Astrocyte (in vitro differentiated cells and primary cell): Measurements from ENCODE around the gene BLVRA. TPM values are rescaled to one million over a fixed set of nuclear protein-coding genes. Genes with fewer than 3 reads are reported as not detected.

Source experiments
- DNase-seq: peaks from one replicate; pipeline ENCODE4 v3.0.0-alpha.2; 2010; ENCODE audit warnings: low read depth
- FAIRE-seq: peaks from 2 replicates; lab custom pipeline; 2011; peaks lifted over from hg19 to GRCh38; lab: Jason Lieb, UNC
- H2AFZ ChIP-seq: 2 replicates; pipeline ENCODE4 v1.6.0; 2012; ENCODE audit warnings: low read depth, low read length, inconsistent platforms
- H3K27ac ChIP-seq: 2 replicates; pipeline ENCODE4 v1.5.1; 2011; ENCODE audit warnings: low read depth, low read length, inconsistent platforms
- H3K27me3 ChIP-seq: 2 replicates; pipeline ENCODE4 v1.6.0; 2011; ENCODE audit warnings: low read length, inconsistent platforms; ENCODE audit not compliant: insufficient read depth
- H3K36me3 ChIP-seq: 2 replicates; pipeline ENCODE4 v1.5.1; 2011; ENCODE audit warnings: low read length, inconsistent platforms; ENCODE audit not compliant: insufficient read depth
- H3K4me1 ChIP-seq: 2 replicates; pipeline ENCODE4 v1.5.1; 2011; ENCODE audit warnings: low read length, inconsistent platforms; ENCODE audit not compliant: insufficient read depth
- H3K4me2 ChIP-seq: 2 replicates; pipeline ENCODE4 v1.6.0; 2012; ENCODE audit warnings: low read length, inconsistent platforms
- H3K4me3 ChIP-seq: 2 replicates; pipeline ENCODE4 v1.5.1; 2011; ENCODE audit warnings: low read depth, mild to moderate bottlenecking, low read length, inconsistent platforms; ENCODE audit not compliant: insufficient read depth
- H3K79me2 ChIP-seq: 2 replicates; pipeline ENCODE4 v1.6.0; 2012; ENCODE audit warnings: mild to moderate bottlenecking, low read length, inconsistent platforms; ENCODE audit not compliant: insufficient read depth
- H3K9ac ChIP-seq: 2 replicates; pipeline ENCODE4 v1.6.0; 2012; ENCODE audit warnings: mild to moderate bottlenecking, low read length, inconsistent platforms
- H3K9me3 ChIP-seq: 2 replicates; pipeline ENCODE4 v1.5.1; 2012; ENCODE audit warnings: low read depth, mild to moderate bottlenecking, low read length, inconsistent platforms; ENCODE audit not compliant: insufficient read depth
- H4K20me1 ChIP-seq: 2 replicates; pipeline ENCODE4 v1.6.0; 2012; ENCODE audit warnings: low read length, inconsistent platforms; ENCODE audit not compliant: insufficient read depth
- H3K27ac Mint-ChIP-seq: one replicate; pipeline ENCODE4 v1.8.0; 2021; ENCODE audit warnings: mild to moderate bottlenecking, mixed read lengths; ENCODE audit not compliant: unreplicated experiment
- H3K27me3 Mint-ChIP-seq: one replicate; pipeline ENCODE4 v1.8.0; 2021; ENCODE audit warnings: low read depth, mixed read lengths; ENCODE audit not compliant: unreplicated experiment
- H3K36me3 Mint-ChIP-seq: one replicate; pipeline ENCODE4 v1.8.0; 2021; ENCODE audit warnings: low read depth, mixed read lengths; ENCODE audit not compliant: unreplicated experiment
- H3K4me1 Mint-ChIP-seq: one replicate; pipeline ENCODE4 v1.8.0; 2021; ENCODE audit warnings: low read depth, mixed read lengths; ENCODE audit not compliant: unreplicated experiment
- H3K4me3 Mint-ChIP-seq: one replicate; pipeline ENCODE4 v1.8.0; 2021; ENCODE audit warnings: mild to moderate bottlenecking, moderate library complexity, mixed read lengths; ENCODE audit not compliant: unreplicated experiment
- H3K9me3 Mint-ChIP-seq: one replicate; pipeline ENCODE4 v1.8.0; 2021; ENCODE audit warnings: mild to moderate bottlenecking, mixed read lengths; ENCODE audit not compliant: unreplicated experiment
- CTCF ChIP-seq: IDR thresholded peaks from 2 replicates; pipeline ENCODE4 v1.5.1; 2011; ENCODE audit warnings: low read depth, mild to moderate bottlenecking, inconsistent platforms, low read length, moderate library complexity; ENCODE audit not compliant: insufficient read depth
- EZH2 ChIP-seq: IDR thresholded peaks from 2 replicates; pipeline ENCODE4 v1.6.1; 2012; ENCODE audit warnings: mild to moderate bottlenecking, low read length, inconsistent platforms; ENCODE audit not compliant: insufficient read depth
- total RNA-seq: library from RNA; stranded (reverse); gene quantifications from 2 replicates; pipeline ENCODE4 v1.2.1, GENCODE V29; 2021

BLVRA gene
- total RNA-seq, 1 donor from 2014 or later: 48.9 TPM

DNA sequence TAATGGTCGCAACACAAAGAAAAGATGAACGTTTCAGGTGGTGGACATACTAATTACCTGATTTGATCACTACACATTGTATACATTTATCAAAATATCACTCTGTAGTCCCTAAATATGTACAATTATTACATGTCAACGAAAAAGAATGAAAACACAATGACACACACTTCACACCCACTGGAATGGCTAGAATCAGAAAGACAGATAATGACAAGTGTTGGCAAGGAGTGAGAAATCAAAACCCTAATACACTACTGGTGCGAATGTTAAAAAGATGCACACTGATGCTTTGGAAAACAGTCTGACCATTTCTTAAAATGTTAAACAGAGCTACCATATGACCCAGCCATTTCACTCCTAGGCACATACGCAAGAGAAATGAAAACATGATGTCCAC is 31.5 kb upstream of the BLVRA start:
- DNase-seq: no peak
- no peak for FAIRE-seq
- H2AFZ ChIP-seq: no peak overlapping the region
- no peaks in the 10 kb centered on the region for H3K9me3 Mint-ChIP-seq
- H3K4me3 ChIP-seq: no peak overlapping the region
- H3K27me3 ChIP-seq: no peaks in the 10 kb centered on the region
- peaks cover 5% of the 10 kb centered on the region for H3K4me1 Mint-ChIP-seq
- no peaks in the 10 kb centered on the region for H3K36me3 ChIP-seq
- no peaks in the 10 kb centered on the region for H3K9me3 ChIP-seq
- TF ChIP-seq CTCF: no peak
- no peak for TF ChIP-seq EZH2
- peaks cover 7% of the 10 kb centered on the region for H3K4me1 ChIP-seq
- no peak overlapping the region for H3K4me2 ChIP-seq
- H3K79me2 ChIP-seq: peaks cover 72% of the 10 kb centered on the region
- peaks cover 14% of the 10 kb centered on the region for H4K20me1 ChIP-seq
- H3K27ac Mint-ChIP-seq: no peak overlapping the region
- H3K27me3 Mint-ChIP-seq: no peaks in the 10 kb centered on the region
- no peak overlapping the region for H3K27ac ChIP-seq
- H3K9ac ChIP-seq: no peak overlapping the region
- H3K4me3 Mint-ChIP-seq: no peak overlapping the region
- peaks cover 3% of the 10 kb centered on the region for H3K36me3 Mint-ChIP-seq

- no peak overlapping the region for H3K4me3 ChIP-seq
Observed at GRCh38 chr7:43727494-43727893, 31.0 kb upstream of the BLVRA start.

More at GRCh38 chr7:43727494-43727893, 31.0 kb upstream of the BLVRA start:
- Histone ChIP-seq H3K4me1 (peaks cover 7% of the 10 kb centered on the region), H3K27me3 (no peaks in the 10 kb centered on the region), H4K20me1 (peaks cover 10% of the 10 kb centered on the region), H3K27ac (no peak overlapping the region), H3K4me2 (peak overlapping the region; percentile 4), H3K79me2 (peaks cover 67% of the 10 kb centered on the region), H3K36me3 (no peaks in the 10 kb centered on the region), H3K9ac (no peak overlapping the region), H2AFZ (no peak overlapping the region), H3K9me3 (no peaks in the 10 kb centered on the region)
- Mint-ChIP-seq H3K36me3 (peaks cover 3% of the 10 kb centered on the region), H3K27ac (no peak overlapping the region), H3K9me3 (no peaks in the 10 kb centered on the region), H3K27me3 (no peaks in the 10 kb centered on the region), H3K4me1 (peaks cover 5% of the 10 kb centered on the region), H3K4me3 (peak overlapping the region; percentile 42)
- FAIRE-seq (no peak), DNase-seq (no peak)
- TF ChIP-seq EZH2 (no peak), CTCF (no peak)
